Mesendoderm (in vitro differentiated cells): ENCODE measurements around the gene KLRF2.

Experiments used
- DNase-seq: peaks from one replicate; pipeline ENCODE4 v3.0.0; 2013
- H2AK5ac ChIP-seq: 2 replicates; pipeline ENCODE4 v1.6.1; 2013; ENCODE audit warnings: low read length, inconsistent platforms
- H2BK120ac ChIP-seq: 2 replicates; pipeline ENCODE4 v1.6.1; 2013; ENCODE audit warnings: low read depth, mild to moderate bottlenecking, low read length, moderate library complexity, mixed read lengths
- H2BK15ac ChIP-seq: replicated peaks from 2 replicates; pipeline ENCODE4 v1.6.1; 2013; ENCODE audit warnings: low read depth, mild to moderate bottlenecking, moderate library complexity
- H2BK5ac ChIP-seq: 2 replicates; pipeline ENCODE4 v1.6.1; 2013; ENCODE audit warnings: low read length, inconsistent platforms
- H3K18ac ChIP-seq: 2 replicates; pipeline ENCODE4 v1.6.1; 2013; ENCODE audit warnings: mild to moderate bottlenecking, low read length, mixed read lengths
- H3K23ac ChIP-seq: one replicate; pipeline ENCODE4 v1.6.1; 2013; ENCODE audit warnings: low read length
- H3K27ac ChIP-seq: 2 replicates; pipeline ENCODE4 v1.5.1; 2013; ENCODE audit warnings: low read depth, mild to moderate bottlenecking, inconsistent platforms, low read length, moderate library complexity
- H3K27me3 ChIP-seq: 2 replicates; pipeline ENCODE4 v1.6.1; 2013; ENCODE audit warnings: low read length, control low read depth, mild to moderate bottlenecking, inconsistent platforms; ENCODE audit not compliant: insufficient read depth, poor library complexity
- H3K36me3 ChIP-seq: 2 replicates; pipeline ENCODE4 v1.6.1; 2013; ENCODE audit warnings: low read length, inconsistent platforms; ENCODE audit not compliant: control insufficient read depth, insufficient read depth
- H3K4ac ChIP-seq: one replicate; pipeline ENCODE4 v1.6.1; 2013; ENCODE audit warnings: low read depth, mild to moderate bottlenecking, low read length, moderate library complexity
- H3K4me1 ChIP-seq: 2 replicates; pipeline ENCODE4 v1.6.1; 2013; ENCODE audit warnings: low read depth, low read length, inconsistent platforms; ENCODE audit not compliant: control insufficient read depth
- H3K4me2 ChIP-seq: 2 replicates; pipeline ENCODE4 v1.6.1; 2013; ENCODE audit warnings: low read length
- H3K4me3 ChIP-seq: 2 replicates; pipeline ENCODE4 v1.5.1; 2013; ENCODE audit warnings: mild to moderate bottlenecking, low read length
- H3K56ac ChIP-seq: one replicate; pipeline ENCODE4 v1.6.1; 2013; ENCODE audit warnings: low read length
- H3K79me1 ChIP-seq: 2 replicates; pipeline ENCODE4 v1.6.1; 2013; ENCODE audit warnings: low read length, inconsistent platforms
- H3K79me2 ChIP-seq: 2 replicates; pipeline ENCODE4 v1.6.1; 2013; ENCODE audit warnings: mild to moderate bottlenecking, low read length; ENCODE audit not compliant: control insufficient read depth, insufficient read depth
- H3K9ac ChIP-seq: 2 replicates; pipeline ENCODE4 v1.6.1; 2013; ENCODE audit warnings: low read length, inconsistent platforms
- H4K5ac ChIP-seq: one replicate; pipeline ENCODE4 v1.6.1; 2013; ENCODE audit warnings: low read length
- H4K8ac ChIP-seq: one replicate; pipeline ENCODE4 v1.6.1; 2013; ENCODE audit warnings: low read depth, mild to moderate bottlenecking, control low read depth, low read length, moderate library complexity
- WGBS: extraction: QIAGEN DNeasy Blood & Tissue Kit; methylation state at CpG from one replicate; pipeline ENCODE4 v1.1.7; 2013; ENCODE audit warnings: low lambda C conversion rate, missing lambda C conversion rate; ENCODE audit not compliant: insufficient coverage; ENCODE audit errors: extremely low coverage; 5-methylcytosine and 5-hydroxymethylcytosine counted together

KLRF2 gene

GRCh38 chr12:9906873-9907272 lies 25.6 kb downstream of the KLRF2 start:
- Histone ChIP-seq H3K9ac (no peak overlapping the region), H4K5ac (no peak overlapping the region), H3K79me1 (no peaks in the 10 kb centered on the region), H3K4ac (no peak overlapping the region), H2AK5ac (no peak overlapping the region), H2BK15ac (no peak overlapping the region), H3K79me2 (no peaks in the 10 kb centered on the region), H3K56ac (no peak overlapping the region), H3K23ac (no peak overlapping the region), H2BK5ac (no peak overlapping the region), H3K4me1 (no peaks in the 10 kb centered on the region), H3K27ac (no peak overlapping the region), H3K27me3 (no peaks in the 10 kb centered on the region), H4K8ac (no peak overlapping the region), H2BK120ac (no peak overlapping the region), H3K4me2 (no peak overlapping the region), H3K4me3 (no peak overlapping the region), H3K18ac (no peak overlapping the region), H3K36me3 (no peaks in the 10 kb centered on the region)
- DNase-seq, result no peak
- no CpG with 5 or more reads among the region's 2 CpGs for WGBS

GRCh38 chr12:9907769-9908168 lies 26.5 kb downstream of the KLRF2 start:
- DNase-seq, result no peak
- no peak overlapping the region for H3K4ac ChIP-seq
- H4K8ac ChIP-seq, result no peak overlapping the region
- H3K4me3 ChIP-seq, result no peak overlapping the region
- H2AK5ac ChIP-seq, result no peak overlapping the region
- no peaks in the 10 kb centered on the region for H3K79me1 ChIP-seq
- H3K27ac ChIP-seq, result no peak overlapping the region
- H3K56ac ChIP-seq, result no peak overlapping the region
- H3K18ac ChIP-seq, result no peak overlapping the region
- no CpG with 5 or more reads among the region's 7 CpGs for WGBS
- no peak overlapping the region for H2BK120ac ChIP-seq
- no peaks in the 10 kb centered on the region for H3K79me2 ChIP-seq
- no peak overlapping the region for H2BK5ac ChIP-seq
- no peak overlapping the region for H3K23ac ChIP-seq
- no peak overlapping the region for H3K4me2 ChIP-seq
- no peaks in the 10 kb centered on the region for H3K27me3 ChIP-seq
- H3K4me1 ChIP-seq, result no peaks in the 10 kb centered on the region
- H3K9ac ChIP-seq, result no peak overlapping the region
- H3K36me3 ChIP-seq, result no peaks in the 10 kb centered on the region
- no peak overlapping the region for H2BK15ac ChIP-seq
- H4K5ac ChIP-seq, result no peak overlapping the region

GRCh38 chr12:9908350-9908749 lies 27.1 kb downstream of the KLRF2 start:
- Histone ChIP-seq H3K27ac (no peak overlapping the region), H3K23ac (no peak overlapping the region), H3K79me2 (no peaks in the 10 kb centered on the region), H2BK15ac (no peak overlapping the region), H2BK120ac (no peak overlapping the region), H3K4me3 (no peak overlapping the region), H2BK5ac (no peak overlapping the region), H3K56ac (no peak overlapping the region), H3K27me3 (no peaks in the 10 kb centered on the region), H4K8ac (no peak overlapping the region), H3K36me3 (no peaks in the 10 kb centered on the region), H4K5ac (no peak overlapping the region), H3K18ac (no peak overlapping the region), H2AK5ac (no peak overlapping the region), H3K4me1 (no peaks in the 10 kb centered on the region), H3K79me1 (no peaks in the 10 kb centered on the region), H3K9ac (no peak overlapping the region), H3K4ac (no peak overlapping the region), H3K4me2 (no peak overlapping the region)
- DNase-seq, result no peak
- WGBS, result no CpG with 5 or more reads among the region's 4 CpGs

- Histone ChIP-seq H4K5ac (no peak overlapping the region), H3K27ac (no peak overlapping the region), H2BK15ac (no peak overlapping the region), H3K79me1 (no peaks in the 10 kb centered on the region), H3K36me3 (no peaks in the 10 kb centered on the region), H4K8ac (no peak overlapping the region), H3K4me2 (no peak overlapping the region), H3K18ac (no peak overlapping the region), H3K79me2 (no peaks in the 10 kb centered on the region), H2AK5ac (no peak overlapping the region), H3K4me3 (no peak overlapping the region), H3K56ac (no peak overlapping the region), H3K23ac (no peak overlapping the region), H3K4ac (no peak overlapping the region), H3K4me1 (no peaks in the 10 kb centered on the region), H2BK5ac (no peak overlapping the region), H3K27me3 (no peaks in the 10 kb centered on the region), H3K9ac (no peak overlapping the region), H2BK120ac (no peak overlapping the region)
- no peak for DNase-seq
These were observed 28.4 kb downstream of the KLRF2 start for GRCh38 chr12:9909724-9910123.

- H2AK5ac ChIP-seq, result no peak overlapping the region
- no peak overlapping the region for H2BK15ac ChIP-seq
- no CpG with 5 or more reads among the region's 7 CpGs for WGBS
- H3K18ac ChIP-seq, result no peak overlapping the region
- H2BK120ac ChIP-seq, result no peak overlapping the region
- DNase-seq, result peak; percentile 32
- H3K36me3 ChIP-seq, result no peaks in the 10 kb centered on the region
- no peak overlapping the region for H3K27ac ChIP-seq
- H3K27me3 ChIP-seq, result no peaks in the 10 kb centered on the region
- no peak overlapping the region for H2BK5ac ChIP-seq
- H4K5ac ChIP-seq, result no peak overlapping the region
- no peak overlapping the region for H3K23ac ChIP-seq
- no peak overlapping the region for H3K56ac ChIP-seq
- no peaks in the 10 kb centered on the region for H3K4me1 ChIP-seq
- H4K8ac ChIP-seq, result no peak overlapping the region
- H3K79me1 ChIP-seq, result no peaks in the 10 kb centered on the region
- no peaks in the 10 kb centered on the region for H3K79me2 ChIP-seq
- no peak overlapping the region for H3K4me3 ChIP-seq
- H3K4ac ChIP-seq, result no peak overlapping the region
- H3K9ac ChIP-seq, result no peak overlapping the region
- no peak overlapping the region for H3K4me2 ChIP-seq
These were observed 29.6 kb downstream of the KLRF2 start for GRCh38 chr12:9910716-9911421.

GRCh38 chr12:9911708-9912107 lies 30.4 kb downstream of the KLRF2 start:
- Histone ChIP-seq H4K5ac (no peak overlapping the region), H2AK5ac (no peak overlapping the region), H3K4me3 (no peak overlapping the region), H3K18ac (no peak overlapping the region), H3K23ac (no peak overlapping the region), H3K56ac (no peak overlapping the region), H4K8ac (no peak overlapping the region), H2BK15ac (no peak overlapping the region), H3K4ac (no peak overlapping the region), H3K79me2 (no peaks in the 10 kb centered on the region), H3K9ac (no peak overlapping the region), H3K79me1 (no peaks in the 10 kb centered on the region), H3K4me1 (no peaks in the 10 kb centered on the region), H2BK5ac (no peak overlapping the region), H3K4me2 (no peak overlapping the region), H3K27me3 (no peaks in the 10 kb centered on the region), H3K36me3 (no peaks in the 10 kb centered on the region), H2BK120ac (no peak overlapping the region), H3K27ac (no peak overlapping the region)
- DNase-seq, result no peak
